CD8-positive, alpha-beta memory T cell (primary cell): ENCODE measurements around the gene CASK. TPM values are rescaled to one million over a fixed set of nuclear protein-coding genes. Genes with fewer than 3 reads are reported as not detected.

Experiments used
- CTCF ChIA-PET: fragments of 350-600 bp; sonication (Branson Sonifier 250); formaldehyde crosslinking; loops from one replicate; lab custom pipeline; 2021; ENCODE audit warnings: antibody characterized with exemption; lab: Charles Lee
- POLR2A ChIA-PET: fragments of 350-600 bp; sonication (Branson Sonifier 250); formaldehyde crosslinking; loops from one replicate; lab custom pipeline; 2021; ENCODE audit warnings: antibody characterized with exemption; lab: Charles Lee
- DNase-seq, 5 donors: peaks; one replicate each; pipeline versions ENCODE4 v3.0.0 to v3.0.0-alpha.2; 2020 to 2022; ENCODE audit warnings: mixed read lengths in 1 of 5
- H3K27ac ChIP-seq: one replicate; pipeline ENCODE4 v1.7.0; 2013; ENCODE audit warnings: low read depth, mild to moderate bottlenecking, low read length, moderate library complexity
- H3K27me3 ChIP-seq: 2 replicates; pipeline ENCODE4 v1.7.0; 2013; ENCODE audit warnings: low read length, mild to moderate bottlenecking; ENCODE audit not compliant: insufficient read depth, poor library complexity, severe bottlenecking
- H3K36me3 ChIP-seq: 2 replicates; pipeline ENCODE4 v1.7.0; 2013; ENCODE audit warnings: mild to moderate bottlenecking, low read length, moderate library complexity; ENCODE audit not compliant: insufficient read depth
- H3K4me1 ChIP-seq: 2 replicates; pipeline ENCODE4 v1.7.0; 2013; ENCODE audit warnings: mild to moderate bottlenecking, low read length, moderate library complexity; ENCODE audit not compliant: insufficient read depth
- H3K4me3 ChIP-seq: 2 replicates; pipeline ENCODE4 v1.7.0; 2013; ENCODE audit warnings: mild to moderate bottlenecking, low read length
- H3K9me3 ChIP-seq: 2 replicates; pipeline ENCODE4 v1.7.0; 2013; ENCODE audit warnings: mild to moderate bottlenecking, low read length
- H3K27ac Mint-ChIP-seq, 8 donors: one replicate each; pipeline ENCODE4 v1.8.0; 2020 to 2021; ENCODE audit warnings: mixed read lengths in 8 of 8, mild to moderate bottlenecking in 6 of 8, inconsistent platforms in 3 of 8, moderate library complexity in 3 of 8
- H3K27me3 Mint-ChIP-seq, 2 donors: one replicate each; pipeline ENCODE4 v1.8.0; 2020 to 2021; ENCODE audit warnings: mixed read lengths in 2 of 2, mild to moderate bottlenecking in 1 of 2, moderate library complexity in 1 of 2
- H3K36me3 Mint-ChIP-seq, 3 donors: one replicate each; pipeline ENCODE4 v1.8.0; 2020 to 2021; ENCODE audit warnings: mixed read lengths in 3 of 3, inconsistent platforms in 1 of 3, mild to moderate bottlenecking in 1 of 3
- H3K4me1 Mint-ChIP-seq, 3 donors: one replicate each; pipeline ENCODE4 v1.8.0; 2020 to 2021; ENCODE audit warnings: mixed read lengths in 3 of 3, inconsistent platforms in 1 of 3, mild to moderate bottlenecking in 1 of 3
- H3K4me3 Mint-ChIP-seq, 7 donors: one replicate each; pipeline ENCODE4 v1.8.0; 2020 to 2021; ENCODE audit warnings: mixed read lengths in 7 of 7, mild to moderate bottlenecking in 6 of 7, moderate library complexity in 4 of 7, inconsistent platforms in 2 of 7
- H3K9me3 Mint-ChIP-seq, 5 donors: one replicate each; pipeline ENCODE4 v1.8.0; 2020 to 2022; ENCODE audit warnings: mixed read lengths in 5 of 5, mild to moderate bottlenecking in 3 of 5, moderate library complexity in 2 of 5, inconsistent platforms in 1 of 5
- polyA plus RNA-seq: library from polyadenylated mRNA; unstranded; fragments of 300-500 nt; fragmentation: Illumina TruSeq; gene quantifications from one replicate; pipeline ENCODE4 v1.2.3, GENCODE V29; 2021
- total RNA-seq, 2 experiments: library from RNA; stranded (reverse); gene quantifications; one replicate each; pipeline ENCODE4 v1.2.3, GENCODE V29; 2021

CASK gene
- total and polyA plus RNA-seq, 3 experiments from 2014 or later, result 20.2 to 32.5 (median 28.4) TPM

DNA sequence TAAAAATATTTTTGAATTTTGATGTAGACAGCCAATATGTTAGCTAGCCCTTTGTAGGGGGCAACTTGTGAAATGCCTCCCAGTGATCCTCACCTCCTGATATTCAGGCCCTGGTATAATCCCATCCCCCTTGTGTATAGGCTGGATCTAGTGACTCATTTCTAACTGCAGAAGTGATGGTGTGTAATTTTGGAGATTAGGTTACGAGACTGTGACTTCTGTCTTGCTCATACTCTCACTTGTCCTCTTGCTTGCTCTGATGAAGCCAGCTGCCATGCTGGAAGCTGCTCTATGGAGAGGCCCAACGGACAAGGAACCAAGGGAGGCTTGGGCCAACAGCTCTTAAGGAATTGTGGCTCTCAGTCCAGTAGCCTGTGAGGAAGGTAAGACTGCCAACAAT lies 137.7 kb downstream of the CASK start:
- no peaks in the 10 kb centered on the region for H3K27me3 Mint-ChIP-seq
- Histone ChIP-seq H3K27ac (no peak overlapping the region), H3K4me1 (no peaks in the 10 kb centered on the region), H3K4me3 (no peak overlapping the region), H3K36me3 (no peaks in the 10 kb centered on the region), H3K9me3 (no peaks in the 10 kb centered on the region), H3K27me3 (no peaks in the 10 kb centered on the region)
- peak overlapping the region in 5 of 8 donors; percentile 32 to 72 (median 60) for H3K27ac Mint-ChIP-seq
- peaks cover 16 to 51% (median 28%) of the 10 kb centered on the region in 3 donors for H3K4me1 Mint-ChIP-seq
- H3K9me3 Mint-ChIP-seq, result no peaks in the 10 kb centered on the region
- CTCF ChIA-PET, result no interaction called here
- POLR2A ChIA-PET, result no interaction called here
- H3K4me3 Mint-ChIP-seq, result no peak overlapping the region
- no peak for DNase-seq
- peaks cover 0 to 24% (median 8%) of the 10 kb centered on the region in 3 donors for H3K36me3 Mint-ChIP-seq

DNA sequence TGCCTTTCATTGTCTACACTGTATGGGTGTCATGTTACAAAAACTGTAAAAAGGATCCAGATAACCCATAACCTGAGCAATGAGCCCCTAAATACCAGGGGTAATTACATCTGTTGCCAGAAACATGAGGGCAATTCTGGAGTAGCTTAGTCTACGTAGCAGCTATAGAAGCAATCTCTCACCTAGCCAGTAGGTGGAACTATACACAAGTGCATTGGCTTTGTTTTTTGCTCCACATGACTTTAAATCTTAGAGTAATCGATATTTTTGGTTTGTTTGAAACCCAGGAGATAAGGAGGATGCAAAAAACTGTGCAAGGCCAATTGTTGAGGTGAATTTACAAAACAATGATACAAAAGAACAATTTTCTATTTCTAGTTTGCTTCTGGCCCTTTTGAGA lies 141.9 kb downstream of the CASK start:
- Histone ChIP-seq H3K27ac (no peak overlapping the region), H3K4me1 (no peaks in the 10 kb centered on the region), H3K27me3 (no peaks in the 10 kb centered on the region), H3K9me3 (no peaks in the 10 kb centered on the region), H3K4me3 (no peak overlapping the region), H3K36me3 (no peaks in the 10 kb centered on the region)
- Mint-ChIP-seq H3K4me1 (peaks cover 11 to 33% (median 12%) of the 10 kb centered on the region in 3 donors), H3K9me3 (no peaks in the 10 kb centered on the region), H3K36me3 (peaks cover 0 to 18% (median 2%) of the 10 kb centered on the region in 3 donors), H3K4me3 (no peak overlapping the region), H3K27ac (peak overlapping the region in 3 of 8 donors; percentile 3 to 25 (median 22)), H3K27me3 (no peaks in the 10 kb centered on the region)
- POLR2A ChIA-PET, result no interaction called here
- peak in 2 of 5 donors; percentile 17 to 29 for DNase-seq
- CTCF ChIA-PET, result interaction anchor here (1.0 to 1.3 kb wide), 3 partner anchors 9 to 1971 kb away, joined by 3 to 4 read pairs (median 3); no protein-coding TSS in a partner anchor

DNA sequence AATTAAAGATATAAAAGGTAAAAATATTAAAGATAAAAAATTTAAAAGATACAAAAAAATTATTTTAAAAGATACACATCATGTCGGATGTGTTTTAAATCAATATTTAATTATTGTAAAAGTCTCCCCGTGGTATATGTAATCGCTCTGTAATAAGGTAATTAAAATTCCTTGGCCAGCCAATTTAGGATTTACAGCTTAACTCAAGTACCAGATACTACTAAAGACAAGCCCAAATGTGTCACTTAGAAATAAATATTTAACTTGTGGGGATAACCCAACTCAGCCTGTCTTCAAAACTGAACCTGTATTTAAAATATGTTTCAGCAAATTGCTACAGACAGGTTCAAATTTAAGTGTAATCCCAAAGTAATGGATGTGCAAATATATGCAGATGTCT lies 143.4 kb downstream of the CASK start:
- Mint-ChIP-seq H3K4me3 (no peak overlapping the region), H3K27ac (no peak overlapping the region), H3K9me3 (no peaks in the 10 kb centered on the region), H3K4me1 (peaks cover 12 to 29% (median 14%) of the 10 kb centered on the region in 3 donors), H3K27me3 (no peaks in the 10 kb centered on the region), H3K36me3 (peaks cover 0 to 13% (median 2%) of the 10 kb centered on the region in 3 donors)
- no peak for DNase-seq
- no peaks in the 10 kb centered on the region for H3K36me3 ChIP-seq
- no peaks in the 10 kb centered on the region for H3K27me3 ChIP-seq
- no peaks in the 10 kb centered on the region for H3K4me1 ChIP-seq
- POLR2A ChIA-PET, result no interaction called here
- H3K9me3 ChIP-seq, result no peaks in the 10 kb centered on the region
- H3K27ac ChIP-seq, result no peak overlapping the region
- H3K4me3 ChIP-seq, result no peak overlapping the region
- CTCF ChIA-PET, result no interaction called here

DNA sequence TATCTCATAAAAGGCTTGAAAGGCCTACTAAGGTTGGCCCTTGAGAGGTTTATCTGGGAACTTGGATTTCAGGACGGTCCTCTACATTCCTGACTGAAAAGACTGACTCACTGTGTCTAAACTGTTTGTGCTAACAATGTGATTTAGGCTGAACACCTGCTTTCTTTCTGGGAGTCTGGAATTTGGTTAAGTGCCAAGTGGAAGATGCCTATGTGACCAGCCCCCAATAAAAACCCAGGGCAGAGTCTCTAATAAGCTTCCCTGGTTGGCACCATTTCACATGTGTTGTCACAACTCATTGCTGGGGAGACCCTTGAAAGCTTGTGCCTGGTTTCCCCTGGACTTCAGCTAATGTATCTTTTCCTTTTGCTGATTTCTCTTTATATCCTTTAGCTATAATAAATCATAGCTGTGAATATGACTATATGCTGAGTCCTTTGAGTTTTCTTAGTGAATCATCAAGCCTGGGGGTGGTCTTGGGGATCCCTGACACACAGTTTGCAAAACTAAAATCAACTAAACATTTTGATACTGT lies 144.3 kb downstream of the CASK start:
- Mint-ChIP-seq H3K9me3 (no peaks in the 10 kb centered on the region), H3K36me3 (peaks cover 0 to 10% (median 2%) of the 10 kb centered on the region in 3 donors), H3K4me1 (peaks cover 12 to 26% (median 14%) of the 10 kb centered on the region in 3 donors), H3K27ac (no peak overlapping the region), H3K27me3 (no peaks in the 10 kb centered on the region), H3K4me3 (no peak overlapping the region)
- H3K4me1 ChIP-seq, result no peaks in the 10 kb centered on the region
- no peaks in the 10 kb centered on the region for H3K36me3 ChIP-seq
- H3K27ac ChIP-seq, result no peak overlapping the region
- no peaks in the 10 kb centered on the region for H3K9me3 ChIP-seq
- DNase-seq, result no peak
- H3K4me3 ChIP-seq, result no peak overlapping the region
- CTCF ChIA-PET, result no interaction called here
- no peaks in the 10 kb centered on the region for H3K27me3 ChIP-seq
- POLR2A ChIA-PET, result no interaction called here

DNA sequence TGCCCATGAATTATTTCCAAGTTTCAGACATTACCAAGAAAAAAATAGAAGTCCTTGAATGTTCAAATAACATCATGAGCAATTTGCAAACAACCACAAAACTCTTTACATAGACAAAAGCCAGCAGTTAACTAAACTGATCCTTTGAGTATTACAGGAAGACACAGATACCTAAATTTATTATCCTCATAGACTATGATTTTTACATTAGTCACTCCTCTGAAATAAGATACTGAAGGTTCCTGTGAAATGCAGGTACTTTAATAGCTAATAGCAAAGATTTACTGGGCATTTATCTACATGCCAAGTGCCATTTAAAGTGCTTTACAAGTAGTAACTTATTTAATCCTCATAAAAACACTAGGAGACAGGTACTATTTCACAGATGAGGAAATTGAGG lies 161.7 kb downstream of the CASK start:
- H3K27ac Mint-ChIP-seq, result no peak overlapping the region
- no peak overlapping the region for H3K4me3 Mint-ChIP-seq
- no peak overlapping the region for H3K27ac ChIP-seq
- no peaks in the 10 kb centered on the region for H3K9me3 ChIP-seq
- POLR2A ChIA-PET, result no interaction called here
- H3K4me1 ChIP-seq, result no peaks in the 10 kb centered on the region
- H3K27me3 Mint-ChIP-seq, result peaks cover 0 to 4% of the 10 kb centered on the region in 2 donors
- peaks cover 0 to 4% (median 3%) of the 10 kb centered on the region in 3 donors for H3K36me3 Mint-ChIP-seq
- no peak for DNase-seq
- H3K9me3 Mint-ChIP-seq, result no peaks in the 10 kb centered on the region
- H3K27me3 ChIP-seq, result no peaks in the 10 kb centered on the region
- H3K4me3 ChIP-seq, result no peak overlapping the region
- H3K36me3 ChIP-seq, result no peaks in the 10 kb centered on the region
- CTCF ChIA-PET, result no interaction called here
- peaks cover 8 to 43% (median 10%) of the 10 kb centered on the region in 3 donors for H3K4me1 Mint-ChIP-seq

DNA sequence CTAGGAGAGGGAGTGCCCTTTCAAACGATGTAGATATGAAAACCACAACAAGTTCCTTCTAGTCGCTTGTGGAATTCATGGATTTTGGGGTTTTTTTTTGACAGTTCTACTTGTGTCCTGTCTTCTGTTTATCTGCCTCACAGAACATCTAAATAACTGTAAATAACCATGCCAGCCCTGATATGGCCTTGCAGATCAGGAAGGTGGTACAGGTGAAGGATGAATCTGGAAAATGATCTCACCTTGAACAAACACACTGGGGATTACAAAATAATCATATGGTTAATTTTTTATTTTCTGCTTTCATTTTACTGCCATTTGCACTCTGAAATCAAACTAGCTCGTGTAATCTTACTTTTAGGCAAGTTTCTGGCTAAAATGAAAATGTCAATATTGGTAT lies 162.2 kb downstream of the CASK start:
- Mint-ChIP-seq H3K4me1 (peaks cover 8 to 43% (median 10%) of the 10 kb centered on the region in 3 donors), H3K27ac (peak overlapping the region in 1 of 8 donors; percentile 28), H3K27me3 (peaks cover 0 to 4% of the 10 kb centered on the region in 2 donors), H3K4me3 (no peak overlapping the region), H3K9me3 (no peaks in the 10 kb centered on the region), H3K36me3 (peaks cover 0 to 4% (median 2%) of the 10 kb centered on the region in 3 donors)
- ChIA-PET CTCF (no interaction called here), POLR2A (interaction anchor here (0.6 kb wide), 1 partner anchor 37 kb away, joined by 3 read pairs; no protein-coding TSS in a partner anchor)
- no peaks in the 10 kb centered on the region for H3K36me3 ChIP-seq
- H3K4me1 ChIP-seq, result no peaks in the 10 kb centered on the region
- H3K9me3 ChIP-seq, result no peaks in the 10 kb centered on the region
- H3K27ac ChIP-seq, result no peak overlapping the region
- DNase-seq, result no peak
- H3K27me3 ChIP-seq, result no peaks in the 10 kb centered on the region
- no peak overlapping the region for H3K4me3 ChIP-seq

DNA sequence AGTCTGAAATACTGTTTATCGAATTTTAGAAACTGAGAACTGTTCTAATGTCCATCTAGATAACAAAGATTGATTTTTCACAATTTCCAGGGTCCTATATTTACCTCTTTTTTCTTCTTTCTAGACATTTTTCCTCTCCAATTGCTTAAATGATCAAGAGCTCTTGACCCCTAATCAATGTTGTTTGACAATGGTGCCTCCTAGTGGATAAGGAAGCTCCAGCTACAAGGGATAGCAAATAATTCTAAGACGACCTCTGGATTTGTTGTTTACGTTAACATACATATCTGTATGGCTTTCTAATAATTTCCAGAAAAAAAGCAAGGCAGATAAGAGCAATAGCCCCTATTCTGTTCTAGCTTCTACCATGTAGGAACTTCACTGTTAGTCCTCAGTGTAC lies 163.5 kb downstream of the CASK start:
- Histone ChIP-seq H3K36me3 (no peaks in the 10 kb centered on the region), H3K9me3 (no peaks in the 10 kb centered on the region), H3K27ac (no peak overlapping the region), H3K4me1 (no peaks in the 10 kb centered on the region), H3K4me3 (no peak overlapping the region), H3K27me3 (no peaks in the 10 kb centered on the region)
- Mint-ChIP-seq H3K9me3 (no peaks in the 10 kb centered on the region), H3K27me3 (peaks cover 0 to 4% of the 10 kb centered on the region in 2 donors), H3K4me3 (no peak overlapping the region), H3K27ac (no peak overlapping the region), H3K4me1 (peaks cover 13 to 46% (median 13%) of the 10 kb centered on the region in 3 donors), H3K36me3 (peaks cover 0 to 2% (median 2%) of the 10 kb centered on the region in 3 donors)
- CTCF ChIA-PET, result interaction anchor here (2.2 kb wide), 1 partner anchor 12 kb away, joined by 5 read pairs; no protein-coding TSS in a partner anchor
- peak in 2 of 5 donors; percentile 4 to 5 for DNase-seq
- POLR2A ChIA-PET, result no interaction called here

DNA sequence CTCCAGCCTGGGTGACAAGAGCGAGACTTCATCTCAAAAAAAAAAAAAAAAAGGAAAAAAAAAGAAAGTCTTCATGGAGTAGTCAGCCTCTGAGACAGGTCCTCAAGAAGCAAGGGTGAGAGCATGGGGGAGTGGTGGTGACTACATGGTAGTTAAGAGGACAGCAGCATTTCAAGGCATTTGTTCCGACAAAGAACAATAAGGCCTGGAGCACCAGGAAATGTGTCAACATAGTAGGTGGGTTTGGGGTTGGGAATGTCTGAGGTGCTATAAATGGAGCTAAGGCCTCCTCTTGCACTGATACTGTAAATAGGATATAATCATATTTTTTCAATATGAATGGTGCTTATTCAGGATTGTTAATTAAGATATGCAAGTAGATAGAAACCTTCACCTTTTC lies 165.0 kb downstream of the CASK start:
- Histone ChIP-seq H3K4me3 (no peak overlapping the region), H3K27me3 (no peaks in the 10 kb centered on the region), H3K4me1 (no peaks in the 10 kb centered on the region), H3K27ac (no peak overlapping the region), H3K9me3 (no peaks in the 10 kb centered on the region), H3K36me3 (no peaks in the 10 kb centered on the region)
- Mint-ChIP-seq H3K27me3 (peaks cover 0 to 4% of the 10 kb centered on the region in 2 donors), H3K4me1 (peaks cover 8 to 39% (median 11%) of the 10 kb centered on the region in 3 donors), H3K36me3 (peaks cover 0 to 4% (median 0%) of the 10 kb centered on the region in 3 donors), H3K9me3 (no peaks in the 10 kb centered on the region), H3K4me3 (no peak overlapping the region), H3K27ac (peak overlapping the region in 1 of 8 donors; percentile 47)
- ChIA-PET CTCF (interaction anchor here (2.2 kb wide), 1 partner anchor 10 kb away, joined by 5 read pairs; no protein-coding TSS in a partner anchor), POLR2A (interaction anchor here (0.7 kb wide), 1 partner anchor 47 kb away, joined by 12 read pairs; no protein-coding TSS in a partner anchor)
- DNase-seq, result no peak
